Loucy (cell line): ENCODE data around the gene MINDY4.

ENCODE experiments used
- EZH2phosphoT487 ChIP-seq: fragments of 200-600 bp; IDR thresholded peaks from 2 replicates; pipeline ENCODE4 v1.6.1; 2018; ENCODE audit warnings: antibody characterized with exemption, mild to moderate bottlenecking, moderate library complexity, borderline replicate concordance
- TF ChIP-seq, protein P1 (sequence below): fragments of 200-600 bp; sonication (generic); conservative IDR thresholded peaks from 2 replicates; pipeline ENCODE4 v1.5.1; 2014; ENCODE audit warnings: mild to moderate bottlenecking, antibody characterized with exemption, low read length

GRCh38 chr7:30914596-30914995, 143.4 kb downstream of the MINDY4 start:
- TF ChIP-seq, protein P1, sequence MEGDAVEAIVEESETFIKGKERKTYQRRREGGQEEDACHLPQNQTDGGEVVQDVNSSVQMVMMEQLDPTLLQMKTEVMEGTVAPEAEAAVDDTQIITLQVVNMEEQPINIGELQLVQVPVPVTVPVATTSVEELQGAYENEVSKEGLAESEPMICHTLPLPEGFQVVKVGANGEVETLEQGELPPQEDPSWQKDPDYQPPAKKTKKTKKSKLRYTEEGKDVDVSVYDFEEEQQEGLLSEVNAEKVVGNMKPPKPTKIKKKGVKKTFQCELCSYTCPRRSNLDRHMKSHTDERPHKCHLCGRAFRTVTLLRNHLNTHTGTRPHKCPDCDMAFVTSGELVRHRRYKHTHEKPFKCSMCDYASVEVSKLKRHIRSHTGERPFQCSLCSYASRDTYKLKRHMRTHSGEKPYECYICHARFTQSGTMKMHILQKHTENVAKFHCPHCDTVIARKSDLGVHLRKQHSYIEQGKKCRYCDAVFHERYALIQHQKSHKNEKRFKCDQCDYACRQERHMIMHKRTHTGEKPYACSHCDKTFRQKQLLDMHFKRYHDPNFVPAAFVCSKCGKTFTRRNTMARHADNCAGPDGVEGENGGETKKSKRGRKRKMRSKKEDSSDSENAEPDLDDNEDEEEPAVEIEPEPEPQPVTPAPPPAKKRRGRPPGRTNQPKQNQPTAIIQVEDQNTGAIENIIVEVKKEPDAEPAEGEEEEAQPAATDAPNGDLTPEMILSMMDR: no peak
- TF ChIP-seq EZH2phosphoT487: no peak
